Inferior parietal cortex (tissue), 1 donor: ENCODE measurements around the gene NTM.
A peak's percentile ranks its signal among the peaks of the same experiment; 100 is the strongest.
"Not testable (repeated sequence)": the region's sequence is repeated elsewhere in the genome, so short reads cannot be mapped to it uniquely, and the experiment has no call there.

Experiments
- DNase-seq: peaks from one replicate; pipeline ENCODE4 v3.0.0-alpha.2; 2016; ENCODE audit errors: extremely low spot score

Gene NTM

DNA sequence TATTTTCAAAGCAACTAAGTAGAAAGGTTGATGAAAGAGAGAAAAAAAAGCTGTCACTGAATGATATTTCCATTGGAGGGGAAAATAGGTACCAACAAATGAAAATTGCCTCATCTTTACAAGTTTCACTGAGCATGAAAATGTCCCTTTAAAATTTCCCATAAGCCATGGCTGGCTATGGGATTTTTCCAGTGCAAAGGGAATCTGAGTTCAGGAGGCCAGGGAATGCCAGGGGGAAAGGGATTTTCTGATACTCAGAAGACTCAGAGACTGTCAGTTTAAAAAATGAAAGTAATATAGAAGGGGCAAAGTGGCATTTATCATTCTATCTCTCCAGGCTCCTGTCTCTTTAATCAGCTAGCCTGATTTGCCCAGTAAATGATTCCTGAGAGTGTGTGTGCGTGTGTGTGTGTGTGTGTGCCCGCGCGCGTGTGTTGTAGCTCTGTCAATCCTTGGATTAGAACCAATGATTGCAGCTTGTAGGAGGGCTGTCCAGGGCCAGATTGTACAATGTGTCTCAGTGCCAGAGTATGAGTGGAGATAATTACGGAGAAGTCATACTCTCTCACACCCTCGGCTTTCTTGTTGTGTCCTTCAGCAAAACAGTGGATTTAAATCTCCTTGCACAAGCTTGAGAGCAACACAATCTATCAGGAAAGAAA, at the start of gene NTM:
TSS of gene NTM (plus strand) at position 526 of the 662 bp plus-strand sequence.
- DNase-seq: peak; percentile 81

DNA sequence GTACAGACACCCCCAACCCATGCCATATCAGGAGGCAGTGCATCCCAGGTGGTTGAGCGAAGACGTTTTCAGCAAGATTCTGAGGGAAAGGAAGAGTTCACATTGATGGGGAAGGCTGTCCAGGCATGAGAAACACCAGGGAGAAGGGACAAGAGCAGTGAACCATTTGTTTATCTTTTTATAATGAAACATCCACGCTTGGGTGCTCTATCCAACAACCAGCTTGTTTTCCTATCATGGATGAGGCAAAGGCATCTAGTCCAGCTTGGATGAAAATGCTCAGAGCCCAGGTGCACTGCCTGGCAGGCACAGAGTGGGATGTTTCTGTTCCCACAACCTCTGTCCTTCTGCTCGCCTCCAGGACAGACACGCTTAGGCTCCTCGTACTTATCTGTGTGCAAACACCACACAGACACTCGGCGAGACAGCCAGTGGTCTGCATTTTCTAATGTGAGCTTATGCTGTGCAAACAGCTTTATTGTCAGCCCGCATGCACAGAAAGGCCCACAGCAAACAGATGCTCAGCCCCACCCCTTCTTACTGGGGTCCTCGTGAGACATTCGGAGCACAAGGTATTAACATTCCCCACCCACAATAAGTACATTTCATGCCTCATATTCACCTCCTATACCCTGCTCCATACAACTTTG, 45.4 kb upstream of the NTM start:
- DNase-seq: no peak

- DNase-seq: no peak
Measured at GRCh38 chr11:131326829-131327228, 43.6 kb upstream of the NTM start.

DNA sequence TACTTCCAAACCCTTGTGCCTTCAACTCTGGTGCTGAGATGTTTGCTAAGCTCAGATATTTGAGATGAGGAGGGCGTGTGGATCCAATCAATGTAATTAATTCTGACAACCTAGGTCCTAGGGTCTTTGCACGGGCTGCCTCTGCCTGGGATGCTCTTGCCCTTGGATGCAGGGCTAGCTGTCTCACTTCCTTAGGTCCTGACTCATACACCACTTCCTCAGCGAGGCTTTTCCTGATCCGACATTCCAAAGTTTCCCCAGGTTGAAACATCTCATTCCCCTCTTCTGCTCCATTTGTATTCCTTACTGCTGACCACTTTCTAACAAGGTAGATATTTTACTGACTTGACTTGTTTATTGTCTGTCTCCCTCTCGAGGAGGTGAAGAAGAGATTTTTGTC, 43.0 kb upstream of the NTM start:
- DNase-seq: no peak

- DNase-seq: no peak
Measured at GRCh38 chr11:131328843-131329242, 41.6 kb upstream of the NTM start.

- no peak for DNase-seq
Measured at GRCh38 chr11:131331010-131331409, 39.4 kb upstream of the NTM start.

DNA sequence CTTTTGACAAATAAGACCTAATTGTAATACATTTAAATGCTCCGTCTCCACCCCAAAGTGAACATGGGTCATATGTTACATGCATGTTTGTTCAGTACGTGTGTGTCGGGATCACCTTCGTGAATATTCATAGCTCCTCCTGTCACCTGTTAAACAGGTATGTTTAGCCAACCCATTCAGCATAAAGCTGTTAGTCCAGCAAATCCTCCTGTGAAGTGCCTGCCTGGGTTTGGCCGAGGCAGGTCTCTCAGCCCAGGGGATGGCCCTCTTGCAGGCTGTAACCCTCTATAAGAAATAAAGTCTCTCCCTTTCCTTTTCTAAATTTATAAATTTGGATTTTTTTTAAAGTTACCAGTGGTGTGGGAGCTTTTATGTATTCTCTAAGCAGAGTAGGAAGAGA, 38.9 kb upstream of the NTM start:
- DNase-seq: no peak

- no peak for DNase-seq
Measured at GRCh38 chr11:131334601-131335000, 35.8 kb upstream of the NTM start.

DNA sequence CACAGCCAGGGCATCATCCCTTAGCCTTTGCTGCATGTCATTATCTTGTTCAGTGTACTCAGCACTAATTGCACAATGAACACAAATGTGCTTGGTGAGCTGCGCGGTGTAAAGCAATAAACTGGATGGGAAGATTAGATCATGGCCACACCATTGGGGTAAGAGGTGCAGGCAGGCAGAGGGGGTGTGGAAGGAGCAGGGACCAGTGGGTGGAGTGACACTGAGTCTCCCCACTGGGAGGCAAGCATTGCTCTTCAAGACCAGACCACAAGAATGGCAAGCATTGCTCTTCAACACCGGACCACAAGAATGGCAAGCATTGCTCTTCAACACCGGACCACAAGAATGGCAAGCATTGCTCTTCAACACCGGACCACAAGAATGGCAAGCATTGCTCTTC, 28.5 kb upstream of the NTM start:
- not testable (repeated sequence) for DNase-seq

DNA sequence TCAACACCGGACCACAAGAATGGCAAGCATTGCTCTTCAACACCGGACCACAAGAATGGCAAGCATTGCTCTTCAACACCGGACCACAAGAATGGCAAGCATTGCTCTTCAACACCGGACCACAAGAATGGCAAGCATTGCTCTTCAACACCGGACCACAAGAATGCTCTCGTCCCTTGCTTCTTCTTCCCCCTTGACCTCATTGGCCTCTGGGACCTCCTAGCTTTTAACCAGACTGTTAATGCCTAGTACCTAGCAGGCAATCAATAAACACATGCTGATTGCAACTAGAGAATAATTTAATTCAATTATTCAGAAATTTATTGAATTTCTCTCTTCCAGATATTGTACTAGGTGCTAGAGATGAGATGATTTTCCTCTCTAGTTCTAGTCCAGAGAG, 28.0 kb upstream of the NTM start:
- not testable (repeated sequence) for DNase-seq

DNA sequence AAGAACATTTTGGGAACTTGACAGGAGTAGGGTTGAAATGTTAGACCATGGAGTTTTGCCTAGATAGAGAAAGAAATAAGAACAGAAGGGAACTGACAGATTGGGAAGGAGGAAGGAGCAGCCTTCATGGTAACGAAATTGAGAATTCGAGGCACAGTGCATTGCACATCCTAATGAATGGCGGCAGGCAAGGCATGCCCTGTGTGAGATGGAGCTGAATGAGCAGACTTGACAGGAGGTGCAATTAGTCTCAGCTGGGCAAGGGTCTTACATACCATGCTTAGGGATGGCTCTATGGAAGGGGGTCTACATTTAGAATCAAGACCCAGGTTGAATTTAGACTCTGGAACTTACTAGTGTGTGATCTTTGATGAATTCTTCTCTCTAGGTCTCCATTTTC, 25.0 kb upstream of the NTM start:
- no peak for DNase-seq

DNA sequence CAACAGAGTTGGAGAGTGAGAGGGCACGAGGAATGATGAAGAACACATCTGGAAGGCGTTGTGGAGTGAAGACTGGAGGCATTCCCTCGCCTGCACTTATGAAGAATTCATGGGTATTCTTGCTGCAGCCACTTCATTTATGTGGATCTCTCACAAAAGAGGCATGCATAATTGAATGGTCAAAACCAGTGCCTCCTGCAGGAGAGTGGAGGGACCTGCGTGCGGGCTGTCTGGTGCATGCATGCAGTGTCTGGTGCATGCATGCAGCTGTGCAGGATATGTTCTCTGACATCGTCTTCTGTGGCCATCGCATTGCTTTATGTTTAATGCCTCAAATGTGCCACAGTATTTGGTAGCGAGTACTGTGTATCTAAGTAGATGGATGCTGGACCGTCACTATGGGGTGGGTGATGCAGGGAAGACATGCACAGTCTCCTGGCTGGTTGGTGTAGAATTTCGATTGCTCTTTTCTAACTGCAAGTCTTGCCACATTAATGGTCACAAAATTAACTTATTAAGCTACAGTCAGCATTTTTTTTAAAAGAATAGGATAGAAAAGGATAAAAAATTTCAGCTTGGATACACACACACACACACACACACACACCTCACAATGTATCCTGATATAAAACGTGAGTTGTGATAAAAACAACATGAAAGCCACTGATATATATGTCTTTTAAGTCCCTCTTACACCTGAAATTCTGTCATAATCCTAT, 20.9 kb upstream of the NTM start:
- DNase-seq: no peak

DNA sequence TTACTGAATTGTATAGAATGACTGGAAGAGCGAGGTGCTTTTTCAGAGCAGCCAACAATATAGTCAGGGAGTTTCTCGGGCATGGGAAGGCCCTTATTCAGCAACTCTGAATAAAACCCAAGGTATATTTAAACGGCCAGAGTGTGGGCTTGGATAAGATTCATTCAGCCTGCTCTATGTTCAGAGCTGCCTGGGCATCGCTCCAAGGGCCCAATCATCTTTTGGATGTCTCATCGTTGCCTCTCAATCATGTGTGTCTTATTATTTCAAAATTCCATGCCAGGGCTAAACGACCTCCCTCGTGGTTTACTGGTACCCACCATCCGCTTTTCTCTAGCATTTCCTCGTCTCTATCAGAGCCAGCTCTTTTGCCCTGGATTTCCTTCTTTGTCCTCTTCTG, 19.5 kb upstream of the NTM start:
- no peak for DNase-seq

- no peak for DNase-seq
Measured at GRCh38 chr11:131351848-131352247, 18.6 kb upstream of the NTM start.

DNA sequence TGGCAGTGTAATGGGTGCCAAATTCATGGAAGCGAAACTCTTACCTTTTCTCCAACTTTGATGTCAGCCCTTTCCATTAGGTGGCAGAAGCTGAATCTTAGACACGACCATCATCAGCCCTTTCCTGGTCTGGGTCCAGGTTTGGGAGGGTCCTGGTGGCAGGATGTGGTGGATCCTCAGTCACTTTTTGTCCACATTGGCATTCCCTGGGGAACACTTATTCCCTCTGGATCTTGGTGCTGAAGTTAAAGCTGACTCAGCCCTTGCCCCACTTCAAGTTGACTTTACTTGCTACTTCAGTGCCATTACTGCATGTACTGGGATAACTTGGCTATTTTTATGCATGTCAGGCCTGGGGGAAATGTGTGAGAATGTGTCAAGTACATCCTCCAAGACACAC, 16.6 kb upstream of the NTM start:
- no peak for DNase-seq

DNA sequence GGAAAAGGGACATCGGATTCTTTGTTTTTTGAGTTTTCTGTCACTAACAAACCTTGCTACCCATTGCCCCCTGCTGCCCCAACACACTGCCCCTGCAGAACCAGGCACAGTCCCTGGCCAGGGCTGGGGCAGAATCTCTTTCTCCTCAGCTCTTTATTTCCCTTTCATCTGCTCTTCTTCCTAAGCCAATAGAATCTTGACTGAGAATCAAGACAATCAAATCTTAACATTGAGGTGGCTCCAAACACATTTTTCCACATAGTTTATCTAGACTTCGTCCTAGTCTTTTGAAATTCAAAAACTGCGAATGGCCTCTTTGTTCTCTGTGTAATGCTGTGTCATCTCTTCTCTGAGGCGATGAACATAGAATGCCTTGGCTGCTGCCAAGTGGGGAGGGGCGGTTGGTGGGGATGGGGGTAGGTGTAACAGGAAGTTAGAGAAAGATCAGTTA, 16.1 kb upstream of the NTM start:
- DNase-seq: no peak

DNA sequence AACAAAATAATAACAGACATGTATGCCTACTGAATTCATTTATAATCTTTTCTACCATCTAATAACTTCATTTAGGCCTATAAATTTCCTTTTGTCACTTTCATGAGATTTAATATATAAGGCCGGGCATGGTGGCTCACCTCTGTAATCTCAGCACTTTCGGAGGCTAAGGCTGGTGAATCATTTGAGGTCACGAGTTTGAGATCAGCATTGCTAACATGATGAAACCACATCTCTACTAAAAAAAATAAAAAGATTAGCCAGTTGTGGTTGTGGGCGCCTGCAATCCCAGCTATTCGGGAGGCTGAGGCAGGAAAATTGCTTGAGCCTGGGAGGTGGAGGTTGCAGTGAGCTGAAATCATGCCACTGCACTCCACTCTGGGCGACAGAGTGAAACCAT, 14.2 kb upstream of the NTM start:
- DNase-seq: no peak

GRCh38 chr11:131365329-131365930, 5.0 kb upstream of the NTM start:
- DNase-seq: no peak

DNA sequence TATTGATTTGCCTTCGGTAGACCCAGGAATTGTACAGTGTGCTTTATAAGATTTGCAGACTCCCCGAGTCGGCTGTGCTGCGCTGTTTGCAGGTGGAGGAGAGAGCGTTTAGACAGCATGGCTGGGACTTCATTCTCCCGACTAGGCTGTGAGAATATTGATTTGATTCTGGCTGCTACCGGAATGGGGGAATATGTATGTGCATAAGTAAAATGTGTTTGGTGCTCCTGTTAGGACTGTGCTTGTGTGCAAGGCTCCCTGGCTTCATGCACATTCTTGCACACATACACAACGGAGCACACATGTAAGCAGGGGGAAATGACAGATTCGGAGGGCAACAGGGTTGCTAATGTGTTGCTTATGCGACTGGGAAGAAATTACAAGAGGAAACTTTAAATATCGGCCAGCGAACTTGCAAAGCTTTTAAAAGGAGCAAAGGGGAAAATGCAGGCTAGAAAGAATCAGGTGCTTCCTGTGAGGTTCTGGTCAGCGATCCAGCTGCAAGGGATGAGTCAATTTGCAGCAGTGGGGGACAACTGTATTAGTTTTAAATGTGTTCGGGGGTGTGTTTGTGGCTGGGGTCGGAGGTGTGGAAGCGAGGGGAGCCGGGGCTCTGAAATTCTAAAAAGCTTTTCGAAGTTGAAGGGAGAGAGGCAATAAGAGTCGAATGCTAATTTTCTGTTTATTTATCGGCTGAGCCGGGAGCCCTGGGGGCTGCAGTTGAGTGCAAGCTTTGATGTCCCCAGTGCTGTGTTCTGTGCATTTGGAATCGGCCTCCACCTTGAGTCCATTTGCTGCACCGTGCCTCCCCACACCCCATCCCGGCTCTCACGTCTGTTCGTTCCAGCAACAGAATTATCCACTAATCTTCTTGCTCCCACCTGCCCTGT, 731 bp downstream of the NTM start:
- DNase-seq: peak; percentile 49

DNA sequence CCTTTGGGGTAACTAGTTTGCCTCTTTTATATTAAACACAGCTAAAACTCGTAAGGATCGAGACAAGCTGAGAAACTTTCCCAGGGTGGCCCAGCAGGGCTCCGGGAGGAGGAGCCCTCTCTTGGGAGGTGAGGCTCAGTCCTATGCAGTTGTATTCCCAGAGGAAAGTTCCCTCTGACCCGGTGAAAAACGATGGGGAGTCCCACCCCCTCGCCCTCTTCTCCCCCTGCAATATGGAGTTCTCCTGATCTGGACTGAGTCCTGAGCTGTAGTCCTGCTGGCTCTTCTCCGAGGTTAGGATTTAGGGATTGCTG, 1.3 kb downstream of the NTM start:
- no peak for DNase-seq

GRCh38 chr11:131372234-131372962, 2.0 kb downstream of the NTM start:
- no peak for DNase-seq
